ENCODE data around the gene GIMAP2.
A peak's percentile ranks its signal among the peaks of the same experiment; 100 is the strongest.
"Not testable (repeated sequence)": the region's sequence is repeated elsewhere in the genome, so short reads cannot be mapped to it uniquely, and the experiment has no call there.

GIMAP2 gene

DNA sequence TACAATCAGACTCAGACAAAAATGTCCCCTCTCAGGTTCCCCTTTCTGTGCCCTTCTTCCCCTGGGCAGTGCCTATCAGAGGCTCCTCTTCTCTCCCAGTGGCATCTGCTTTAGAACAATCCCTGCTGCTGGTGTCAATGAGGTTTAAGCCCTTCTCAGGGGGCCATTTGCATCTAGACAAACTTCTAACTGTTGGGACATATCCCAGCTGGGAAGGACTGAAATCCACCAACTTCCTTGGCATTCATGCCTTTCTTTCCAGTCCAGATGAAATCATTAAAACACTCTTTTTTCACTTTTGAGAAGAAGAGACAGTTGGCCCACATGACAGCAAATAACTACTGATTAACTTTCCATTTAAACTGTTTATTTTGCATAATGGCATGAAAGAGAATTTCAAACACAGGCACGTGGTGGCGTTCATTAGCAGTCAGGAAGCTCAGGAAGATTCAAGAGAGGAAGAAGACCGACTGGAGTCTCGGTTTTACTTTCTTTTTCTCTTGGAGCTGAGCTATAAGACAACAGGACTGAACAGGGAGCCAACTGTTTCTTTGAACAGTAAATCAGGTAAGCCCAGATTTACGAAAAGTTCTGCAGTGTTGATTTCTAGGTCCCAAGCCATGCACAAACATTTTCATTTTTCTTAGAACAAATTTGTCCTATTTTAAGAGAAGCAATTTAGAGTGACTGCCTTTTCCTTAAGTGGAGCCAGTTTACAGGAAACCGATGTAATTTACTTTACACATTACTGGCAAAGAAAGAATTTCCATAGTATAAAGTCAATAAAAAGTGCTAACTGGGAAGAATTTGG is at the start of gene GIMAP2:
TSS of gene GIMAP2 (plus strand) at position 488 of the 811 bp plus-strand sequence. CDS start 1,354 bp downstream, outside the sequence.
- no peak for DNase-seq (ENCODE audit: low read depth in 1 of 2, low spot score in 1 of 2)

DNA sequence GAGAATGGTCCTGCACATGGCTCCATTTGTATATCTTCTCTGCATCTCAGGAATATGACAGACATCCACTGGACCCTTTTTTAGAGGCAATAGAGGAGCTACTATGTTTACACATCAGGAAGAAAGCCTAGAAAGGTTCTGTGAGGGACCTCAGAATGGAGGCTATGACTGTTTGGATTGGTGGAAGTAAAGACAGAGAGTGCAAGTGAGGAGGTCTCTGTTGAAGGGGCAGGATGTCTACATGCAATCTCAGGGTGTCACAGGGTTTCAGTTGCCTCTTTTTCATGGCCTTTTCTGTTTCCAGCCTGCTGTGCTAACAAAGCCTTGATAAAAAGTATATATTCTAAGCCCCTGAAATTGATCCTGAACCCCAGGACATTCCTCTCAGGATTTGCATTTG is 43.7 kb upstream of the GIMAP2 start:
- DNase-seq (ENCODE audit: low read depth in 1 of 2, low spot score in 1 of 2): no peak

DNA sequence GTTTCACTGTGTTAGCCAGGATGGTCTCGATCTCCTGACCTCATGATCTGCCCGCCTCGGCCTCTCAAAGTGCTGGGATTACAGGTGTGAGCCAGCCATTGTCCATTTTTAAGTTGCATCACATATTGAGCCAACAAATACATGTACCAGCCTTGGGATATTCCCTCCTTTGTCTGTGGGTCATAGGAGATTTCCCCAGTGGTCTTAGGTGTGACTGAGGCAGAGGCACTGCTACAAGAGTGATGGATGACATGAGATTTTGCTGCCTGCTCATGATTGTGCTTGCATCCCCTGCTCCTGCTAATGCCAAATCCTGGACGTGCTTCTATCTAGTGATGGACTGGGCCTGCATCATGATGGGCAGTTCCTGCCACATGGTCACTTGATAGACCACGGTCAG is 42.6 kb upstream of the GIMAP2 start:
- DNase-seq (ENCODE audit: low read depth in 1 of 2, low spot score in 1 of 2): no peak

DNA sequence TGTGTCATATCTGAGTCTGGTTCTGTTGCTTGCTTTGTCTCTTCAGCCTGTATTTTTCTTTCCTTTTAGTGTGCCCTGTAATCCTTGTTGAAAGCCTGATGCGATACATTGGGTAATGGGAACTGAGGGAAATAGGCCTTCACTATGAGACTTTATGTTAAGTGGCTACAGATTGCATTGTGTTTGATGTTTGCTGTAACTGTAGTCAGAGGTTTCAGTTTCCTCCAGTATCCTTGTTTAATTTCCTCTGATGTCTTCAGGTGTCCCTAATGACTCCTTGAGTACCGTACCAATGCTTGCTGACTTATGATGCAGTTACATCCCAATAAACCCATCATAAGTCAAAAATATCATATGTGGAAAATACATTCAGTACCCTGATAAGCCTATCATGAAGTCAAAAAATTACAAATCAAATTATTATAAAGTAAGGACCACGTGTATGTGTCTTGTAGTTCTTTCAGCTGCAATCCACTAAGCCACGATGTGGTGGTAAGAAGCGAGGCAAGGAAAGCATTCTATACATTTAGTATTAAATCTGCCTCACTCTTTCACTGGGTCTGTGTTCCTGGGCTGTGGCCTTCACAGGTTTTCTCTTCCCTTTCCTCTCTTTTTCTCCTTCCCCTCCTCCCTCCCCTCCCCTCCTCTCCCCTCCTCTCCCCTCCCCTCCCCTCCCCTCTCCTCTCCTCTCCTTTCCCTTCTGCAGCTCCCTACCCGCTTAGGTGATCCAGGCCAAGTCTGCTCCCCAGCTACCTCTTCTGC is 40.1 kb upstream of the GIMAP2 start:
- DNase-seq (ENCODE audit: low read depth in 1 of 2, low spot score in 1 of 2): no peak

DNA sequence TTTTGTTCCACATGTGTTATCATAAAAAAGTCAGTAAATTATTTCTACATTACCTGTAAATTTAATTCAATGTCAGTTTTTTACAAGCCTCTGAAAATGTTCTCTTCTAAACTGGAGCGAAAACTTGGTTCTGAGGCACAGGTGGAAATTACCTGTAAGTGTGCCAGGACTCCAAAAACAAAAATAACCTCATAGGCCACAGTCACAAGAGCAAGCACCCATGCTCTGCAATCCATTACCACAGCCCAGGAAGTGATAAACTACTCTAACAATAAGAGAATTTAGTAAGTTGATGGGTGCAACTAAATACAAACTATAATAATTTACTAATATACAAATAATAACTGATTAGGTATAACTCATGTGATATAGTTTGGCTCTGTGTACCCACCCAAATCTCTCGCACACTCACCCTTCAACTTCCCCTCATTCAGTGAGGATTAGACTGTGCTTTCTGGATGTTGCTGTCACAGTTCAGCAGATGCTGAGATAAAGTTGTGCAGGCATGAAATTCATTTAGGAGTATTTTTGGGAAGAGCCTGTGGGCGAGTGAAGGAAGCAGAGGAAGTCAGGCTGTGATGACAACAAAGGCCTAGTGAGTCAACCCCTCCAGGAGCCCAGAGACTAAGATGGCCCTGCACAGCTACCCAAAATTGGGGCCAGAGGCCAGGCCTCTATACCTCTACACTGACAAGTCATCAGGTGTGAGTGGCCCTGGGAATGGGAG is 37.0 kb upstream of the GIMAP2 start:
- no peak for DNase-seq (ENCODE audit: low read depth in 1 of 2, low spot score in 1 of 2)

DNA sequence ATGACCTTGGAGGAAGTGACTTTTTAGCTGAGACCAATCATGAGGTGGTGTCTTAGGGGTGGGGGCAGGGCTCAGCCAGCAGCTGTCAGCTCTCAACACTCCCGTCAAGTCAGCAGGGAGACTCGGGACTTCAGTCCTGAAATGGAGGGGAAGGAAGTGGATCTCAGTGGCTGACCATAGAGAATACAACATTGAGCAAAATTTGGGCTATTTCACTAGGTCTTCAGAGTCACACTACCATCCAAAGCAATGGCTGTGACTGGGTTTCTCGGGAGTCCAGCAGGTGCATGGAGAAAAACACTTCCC is 36.5 kb upstream of the GIMAP2 start:
- no peak for DNase-seq (ENCODE audit: low read depth in 1 of 2, low spot score in 1 of 2)

DNA sequence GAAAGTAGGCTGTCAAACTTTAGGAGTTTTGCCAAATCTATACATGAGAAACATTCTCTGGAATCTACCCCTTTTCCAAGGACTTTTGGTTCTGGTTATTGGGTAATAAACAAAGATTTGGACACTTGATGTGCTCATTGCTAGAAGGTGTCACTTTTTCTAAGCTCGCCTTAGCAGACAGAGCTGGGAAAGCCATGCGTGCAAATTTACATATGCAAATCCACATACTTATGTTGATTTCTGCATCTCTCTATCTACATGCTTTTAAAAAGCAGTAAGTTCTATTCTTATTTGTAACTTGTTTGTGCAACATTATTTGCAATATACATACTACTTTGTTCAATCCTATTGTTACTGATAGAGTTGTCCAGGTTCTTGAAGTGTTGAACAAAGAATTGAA is 30.8 kb upstream of the GIMAP2 start:
- no peak for DNase-seq (ENCODE audit: low read depth in 1 of 2, low spot score in 1 of 2)

DNA sequence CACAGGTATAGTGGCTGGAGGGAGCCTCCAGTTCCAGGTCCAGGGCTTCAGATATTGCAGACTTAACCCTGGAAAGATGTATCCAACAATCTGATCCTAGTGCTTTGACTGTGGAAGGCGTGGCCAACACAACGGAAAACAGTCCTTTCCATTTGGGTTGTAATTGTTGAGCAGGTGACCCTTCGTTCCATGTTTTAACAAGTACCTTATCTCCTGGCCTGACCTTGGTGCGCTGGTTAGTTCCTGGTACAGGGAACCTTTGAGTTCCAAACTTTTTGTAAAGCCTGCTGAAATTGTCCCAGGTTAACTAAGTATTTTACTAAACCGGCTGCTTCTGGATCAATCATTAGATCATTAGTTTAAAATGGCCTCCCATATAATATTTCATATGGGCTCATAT is 29.5 kb upstream of the GIMAP2 start:
- no peak for DNase-seq (ENCODE audit: low read depth in 1 of 2, low spot score in 1 of 2)

DNA sequence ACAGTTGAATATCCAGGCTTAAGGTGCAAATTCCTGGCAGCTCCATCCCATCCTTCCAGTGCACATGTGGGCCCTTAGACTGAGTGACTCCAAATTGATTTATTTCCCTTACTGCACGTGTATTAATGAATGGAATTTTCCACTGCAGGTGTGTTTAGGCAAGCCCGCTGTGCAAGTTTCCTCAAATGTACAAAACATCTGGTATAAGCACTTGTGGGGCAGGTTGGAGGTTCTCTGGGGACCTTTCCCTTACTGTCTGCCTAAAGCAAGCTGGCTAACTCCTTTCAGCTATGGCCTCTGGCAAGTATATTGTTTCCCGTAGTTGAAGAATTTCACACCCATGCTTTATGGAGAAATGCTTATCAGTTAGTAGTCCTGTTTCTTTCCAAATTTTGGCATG is 28.0 kb upstream of the GIMAP2 start:
- DNase-seq (ENCODE audit: low read depth in 1 of 2, low spot score in 1 of 2): no peak

DNA sequence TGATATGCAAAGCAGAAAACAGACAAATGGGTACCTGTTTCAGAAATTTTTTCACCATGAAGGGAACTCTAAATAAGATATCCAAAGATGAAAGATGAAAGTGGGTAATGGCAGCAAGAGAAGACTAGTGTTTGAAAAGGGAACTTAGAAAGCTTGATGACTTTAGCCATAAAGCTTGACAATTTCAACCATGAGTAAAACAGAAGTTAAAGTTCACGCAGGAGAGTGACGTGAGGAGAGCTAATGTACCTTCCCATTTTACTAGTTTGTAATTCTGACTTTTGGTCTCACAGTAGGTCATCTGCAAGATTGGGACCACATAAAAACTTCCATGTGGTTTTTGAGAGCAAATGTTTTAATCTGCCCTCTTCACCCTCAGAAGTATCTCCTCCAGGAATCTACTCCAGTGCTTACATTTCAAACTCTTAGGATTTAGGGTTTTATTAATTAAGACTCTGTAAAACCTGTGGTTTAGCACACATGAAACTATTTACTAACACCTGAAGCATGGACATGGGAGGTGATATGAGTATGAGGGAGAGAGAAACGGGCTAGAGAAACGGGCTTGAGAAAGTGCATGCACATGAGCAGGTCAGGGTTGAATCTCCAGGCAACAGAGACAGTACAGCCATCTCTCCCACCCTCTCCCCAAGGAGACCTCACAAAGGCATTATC is 24.4 kb upstream of the GIMAP2 start:
- DNase-seq (ENCODE audit: low read depth in 1 of 2, low spot score in 1 of 2): no peak

DNA sequence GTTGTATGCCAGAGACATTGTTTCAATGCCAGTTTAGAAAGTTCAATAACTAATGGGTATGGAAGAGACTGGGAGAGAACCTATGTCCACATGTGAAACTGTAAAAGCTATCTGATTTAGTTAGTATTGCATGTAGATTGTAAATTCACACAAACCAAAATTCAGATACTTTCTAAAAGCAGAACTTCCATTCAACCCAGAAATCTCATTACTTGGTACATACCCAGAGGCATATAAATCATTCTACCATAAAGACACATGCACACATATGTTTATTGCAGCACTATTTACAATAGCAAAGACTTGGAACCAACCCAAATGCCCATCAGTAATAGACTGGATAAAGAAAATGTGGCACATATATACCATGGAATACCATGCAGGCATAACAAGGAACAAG is 22.7 kb upstream of the GIMAP2 start:
- DNase-seq (ENCODE audit: low read depth in 1 of 2, low spot score in 1 of 2): not testable (repeated sequence)

DNA sequence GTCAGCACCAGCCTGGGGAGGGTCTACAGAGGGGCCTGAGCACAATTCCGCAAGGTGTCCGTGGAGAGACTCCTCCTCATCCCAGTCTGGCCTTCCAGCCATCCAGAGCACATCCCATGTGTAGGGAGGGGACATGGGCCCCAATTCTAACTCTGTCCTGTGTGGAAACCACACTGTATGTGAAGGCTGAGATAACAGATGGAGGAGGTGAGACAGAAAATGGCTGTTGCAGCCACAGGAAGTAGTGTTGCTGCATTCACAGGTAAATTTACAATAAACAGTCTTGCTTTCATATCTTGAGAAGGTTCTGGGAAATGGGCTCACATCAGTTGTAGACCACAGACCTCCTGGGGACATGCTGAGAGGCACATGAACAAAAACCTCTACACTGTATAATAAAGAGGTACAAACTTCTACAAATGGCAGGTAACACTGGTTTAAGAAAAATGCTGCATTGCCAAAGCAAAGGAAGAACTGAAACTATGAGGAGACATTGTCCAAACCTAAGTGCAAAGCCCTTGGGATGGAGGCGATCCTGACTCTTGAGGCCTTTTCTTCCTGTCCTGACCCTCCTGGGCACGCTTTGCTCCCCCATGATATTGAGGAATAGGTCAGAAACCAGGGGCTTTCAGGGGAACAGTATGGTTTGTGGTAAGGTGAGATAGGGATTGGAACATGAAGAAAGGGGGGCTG is 21.6 kb upstream of the GIMAP2 start:
- DNase-seq (ENCODE audit: low read depth in 1 of 2, low spot score in 1 of 2): no peak

DNA sequence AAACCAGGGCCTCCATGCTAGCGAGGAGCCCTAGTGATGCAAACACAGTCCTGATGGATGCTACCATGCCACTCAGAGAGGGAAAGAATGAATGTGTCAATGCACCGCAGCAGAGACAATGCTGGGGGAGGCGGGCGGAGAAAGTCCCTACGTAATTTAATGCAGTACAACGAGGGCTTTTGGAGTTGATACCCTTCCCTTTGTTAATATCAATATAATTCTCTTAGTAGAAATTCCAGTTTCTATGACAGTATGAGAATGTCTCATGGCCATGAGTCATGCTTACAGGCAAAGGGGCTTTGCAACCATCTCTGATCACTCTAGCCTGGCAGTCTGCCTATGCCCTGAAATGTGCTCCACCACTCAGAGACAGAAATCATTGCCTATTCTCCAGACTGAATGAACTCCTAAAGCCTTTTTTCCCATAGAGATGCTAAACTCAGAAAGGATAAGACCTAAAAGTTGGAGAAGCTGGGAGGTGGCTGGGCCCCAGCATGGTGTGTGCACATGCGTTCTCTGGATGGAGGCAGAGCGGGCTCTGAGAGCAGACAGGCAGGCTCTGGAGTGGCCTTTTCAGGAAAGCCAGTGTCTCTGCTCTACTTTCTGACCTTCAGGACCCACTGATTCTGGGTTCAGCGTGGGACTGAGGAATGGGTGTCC is 20.3 kb upstream of the GIMAP2 start:
- peak in 1 of 2 donors; percentile 31 for DNase-seq (ENCODE audit: low read depth in 1 of 2, low spot score in 1 of 2)

DNA sequence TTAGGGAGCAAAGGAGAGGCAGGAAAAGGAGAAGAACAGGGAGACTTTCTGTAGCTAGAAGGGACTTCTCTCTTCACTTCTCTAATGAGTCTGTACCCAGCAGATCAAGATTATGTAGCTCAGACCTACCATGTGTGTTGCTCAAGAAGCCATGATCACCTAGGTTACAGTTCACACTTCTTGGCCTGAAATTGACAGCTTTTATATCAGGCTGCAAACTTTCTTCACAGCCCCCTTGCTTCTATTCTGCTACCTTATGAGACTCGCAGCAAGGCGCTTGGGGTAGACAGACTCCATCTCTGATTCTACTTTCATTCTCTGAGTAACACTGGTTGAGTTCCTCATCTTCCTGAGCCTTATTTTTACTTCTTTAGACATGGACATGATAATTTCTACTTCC is 19.6 kb upstream of the GIMAP2 start:
- no peak for DNase-seq (ENCODE audit: low read depth in 1 of 2, low spot score in 1 of 2)

DNA sequence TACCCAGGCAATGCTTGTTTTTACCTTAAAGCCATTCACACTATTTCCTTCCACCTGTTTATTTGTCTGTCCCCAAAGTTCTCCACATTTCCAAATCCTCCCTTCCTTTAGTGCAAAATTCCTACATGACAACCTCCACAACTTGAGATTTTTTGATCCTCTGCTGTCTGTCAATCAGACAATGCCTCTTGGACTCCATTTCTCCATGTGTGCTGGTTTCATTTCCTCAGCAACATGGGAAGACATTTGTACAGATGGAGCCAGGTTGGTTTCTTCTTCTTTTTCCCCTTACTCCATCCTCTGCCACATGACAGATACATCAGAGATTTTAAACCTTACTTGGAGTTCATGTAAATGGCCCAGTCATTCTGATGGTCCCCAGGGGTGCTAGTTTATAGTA is 19.1 kb upstream of the GIMAP2 start:
- DNase-seq (ENCODE audit: low read depth in 1 of 2, low spot score in 1 of 2): no peak

DNA sequence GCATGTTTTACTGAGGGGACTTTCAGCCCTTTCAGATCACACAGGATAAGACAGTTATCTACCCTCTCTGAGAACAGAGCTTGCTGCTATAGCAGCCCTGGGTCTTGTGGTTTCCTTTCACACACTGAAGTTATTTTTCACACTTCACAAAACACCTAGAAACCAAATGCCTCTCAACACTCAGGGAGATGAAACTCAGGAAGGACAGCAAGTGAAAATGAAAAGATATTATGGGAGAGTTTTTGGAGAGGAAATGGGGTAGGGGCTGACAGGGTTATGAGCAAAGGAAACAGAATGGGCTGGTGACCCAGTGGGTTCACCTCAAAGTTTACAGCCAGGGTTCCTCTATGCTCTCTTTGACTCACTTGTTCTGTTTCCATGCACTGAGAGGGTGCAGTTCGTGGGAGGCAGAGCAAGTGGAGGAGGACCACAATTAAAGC is 17.0 kb upstream of the GIMAP2 start:
- DNase-seq (ENCODE audit: low read depth in 1 of 2, low spot score in 1 of 2): peak in 1 of 2 donors; percentile 43

DNA sequence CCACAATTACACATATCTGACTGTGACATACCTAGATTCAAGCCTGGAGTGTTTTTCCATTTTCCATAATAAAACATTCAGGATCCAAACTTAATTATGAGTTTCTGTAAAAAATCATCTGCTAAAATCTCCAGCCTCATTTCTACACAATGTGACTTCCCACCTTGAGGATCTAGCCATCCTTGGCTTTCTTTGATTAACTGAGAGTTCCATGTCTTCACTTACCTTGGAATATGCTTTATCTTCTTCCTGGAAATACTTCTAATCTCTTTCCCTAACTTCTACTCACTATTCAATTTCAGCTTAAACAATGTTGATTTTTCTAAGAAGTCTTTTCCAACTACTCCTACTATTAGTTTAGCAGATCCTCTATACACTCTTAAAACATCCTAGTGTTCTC is 16.5 kb upstream of the GIMAP2 start:
- no peak for DNase-seq (ENCODE audit: low read depth in 1 of 2, low spot score in 1 of 2)

DNA sequence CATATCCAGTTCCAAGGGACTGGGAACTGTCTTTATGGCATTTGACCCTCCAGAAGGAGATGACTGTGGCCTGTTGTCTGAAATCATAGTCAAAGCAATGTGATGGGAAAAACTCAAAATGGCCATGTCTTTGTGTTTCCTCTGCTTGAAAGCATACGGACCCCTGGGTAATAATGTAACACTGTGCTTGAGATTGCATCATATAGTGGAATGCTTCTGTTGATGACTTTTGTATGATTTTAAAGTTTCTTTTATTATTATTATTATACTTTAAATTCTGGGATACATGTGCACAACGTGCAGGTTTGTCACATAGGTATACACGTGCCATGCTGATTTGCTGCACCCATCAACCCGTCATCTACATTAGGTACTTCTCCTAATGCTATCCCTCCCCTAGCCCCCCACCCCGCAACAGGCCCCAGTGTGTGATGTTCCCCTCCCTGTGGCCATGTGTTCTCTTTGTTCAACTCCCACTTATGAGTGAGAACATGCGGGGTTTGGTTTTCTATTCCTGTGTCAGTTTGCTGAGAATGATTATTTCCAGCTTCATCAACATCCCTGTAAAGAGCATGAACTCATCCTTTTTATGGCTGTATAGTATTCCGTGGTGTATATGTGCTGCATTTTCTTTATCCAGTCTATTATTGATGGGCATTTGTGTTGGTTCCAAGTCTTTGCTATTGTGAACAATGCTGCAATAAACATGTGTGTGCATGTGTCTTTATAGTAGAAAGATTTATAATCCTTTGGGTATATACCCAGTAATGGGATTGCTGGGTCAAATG is 13.5 kb upstream of the GIMAP2 start:
- DNase-seq (ENCODE audit: low read depth in 1 of 2, low spot score in 1 of 2): not testable (repeated sequence)

DNA sequence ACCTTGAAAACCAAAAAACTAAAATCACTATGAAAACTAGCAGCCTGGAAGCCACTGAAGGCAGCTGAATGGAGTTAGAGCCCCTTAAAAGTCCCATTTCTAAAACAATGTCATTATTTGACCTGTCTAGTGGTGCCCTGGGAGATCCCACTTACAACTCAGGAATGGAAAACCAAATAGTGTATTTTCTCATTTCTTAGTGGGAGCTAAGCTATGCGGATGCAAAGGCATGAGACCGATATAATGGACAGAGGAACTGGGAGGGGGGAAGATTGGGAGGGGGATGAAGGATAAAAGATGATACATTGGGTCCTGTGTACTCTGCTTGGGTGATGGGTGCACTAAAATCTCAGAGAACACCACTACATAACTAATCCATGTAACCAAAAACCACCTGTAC is 9.8 kb upstream of the GIMAP2 start:
- no peak for DNase-seq (ENCODE audit: low read depth in 1 of 2, low spot score in 1 of 2)
